HepG2 (cell line): ENCODE data around the gene HMX1. TPM values are rescaled to one million over a fixed set of nuclear protein-coding genes. Genes with fewer than 3 reads are reported as not detected.

Source experiments
- ATAC-seq: fragments of 200-7000 bp; cut with Tn5 transposase; 3 replicates; pipeline ENCODE4 v1.9.1; 2020; ENCODE audit warnings: mild to moderate bottlenecking, moderate library complexity
- BruUV-seq: library from RNA; stranded (reverse); fragments of 400-500 nt; replicated peaks from 2 replicates; lab custom pipeline; 2021; lab: Mats Ljungman, UMichigan
- CTCF ChIA-PET: fragments of 300-600 bp; formaldehyde crosslinking; extraction: SDS; loops from one replicate; lab custom pipeline; 2021; ENCODE audit warnings: low total read pairs, inconsistent platforms, low intra/inter-chr PET ratio; lab: Yijun Ruan, JAX
- POLR2A ChIA-PET: fragments of 350-600 bp; sonication (Branson Sonifier 250); formaldehyde crosslinking; loops from one replicate; lab custom pipeline; 2020; ENCODE audit warnings: antibody characterized with exemption, inconsistent platforms; lab: Yijun Ruan, JAX
- DNase-seq: peaks from one replicate; pipeline ENCODE4 v3.0.0-alpha.2; 2015; ENCODE audit warnings: low spot score
- FAIRE-seq: peaks from 3 replicates; lab custom pipeline; 2011; peaks lifted over from hg19 to GRCh38; lab: Jason Lieb, UNC
- H2AFZ ChIP-seq: one replicate; pipeline ENCODE4 v1.6.1; 2011; ENCODE audit warnings: low read length, inconsistent platforms
- H3K27ac ChIP-seq: fragments of 300-600 bp; 3 replicates; pipeline ENCODE4 v1.8.0; 2011; ENCODE audit warnings: mixed run types, mild to moderate bottlenecking, mixed read lengths, low read length, inconsistent platforms; ENCODE audit not compliant: insufficient read depth; ENCODE audit errors: extremely low read length
- H3K27me3 ChIP-seq, 2 experiments: fragments of 200-600 bp in 1 of 2; 2 replicates in 1 of 2; 3 replicates in 1 of 2; pipeline versions ENCODE4 v1.6.0 to v1.8.0; 2011; ENCODE audit warnings: low read length in 2 of 2, mild to moderate bottlenecking in 2 of 2, moderate library complexity in 2 of 2, inconsistent platforms in 1 of 2; ENCODE audit not compliant: insufficient read depth in 2 of 2, control insufficient read depth in 1 of 2
- H3K36me3 ChIP-seq, 2 experiments: fragments of 200-600 bp in 1 of 2; replicated peaks in 1 of 2; 2 replicates in 1 of 2; 3 replicates in 1 of 2; pipeline versions ENCODE4 v1.5.1 to v1.8.0; 2011; ENCODE audit warnings: low read length in 2 of 2, inconsistent platforms in 1 of 2; ENCODE audit not compliant: insufficient read depth in 2 of 2, control insufficient read depth in 1 of 2
- H3K4me1 ChIP-seq: 2 replicates; pipeline ENCODE4 v1.5.1; 2012; ENCODE audit warnings: low read length, inconsistent platforms; ENCODE audit not compliant: insufficient read depth
- H3K4me2 ChIP-seq: 2 replicates; pipeline ENCODE4 v1.6.0; 2011; ENCODE audit warnings: low read depth, low read length, inconsistent platforms
- H3K4me3 ChIP-seq, 3 experiments: fragments of 200-600 bp in 1 of 3; sonication (generic), shearing (Covaris generic) in 1 of 3; replicated peaks in 1 of 3; 2 replicates each; pipeline ENCODE4 v1.5.1; 2011 to 2016; ENCODE audit warnings: low read length in 3 of 3, inconsistent platforms in 2 of 3, low read depth in 2 of 3, mild to moderate bottlenecking in 2 of 3, control low read depth in 1 of 3, mixed read lengths in 1 of 3; ENCODE audit not compliant: insufficient read depth in 1 of 3
- H3K79me2 ChIP-seq: one replicate; pipeline ENCODE4 v1.6.1; 2011; ENCODE audit warnings: low read length, inconsistent platforms; ENCODE audit not compliant: insufficient read depth
- H3K9ac ChIP-seq: 2 replicates; pipeline ENCODE4 v1.6.0; 2011; ENCODE audit warnings: mild to moderate bottlenecking, low read depth, low read length, inconsistent platforms; ENCODE audit not compliant: insufficient read depth
- H3K9me3 ChIP-seq: 2 replicates; pipeline ENCODE4 v1.5.1; 2012; ENCODE audit warnings: mild to moderate bottlenecking, low read length
- H4K20me1 ChIP-seq: 2 replicates; pipeline ENCODE4 v1.6.0; 2011; ENCODE audit warnings: inconsistent platforms, mild to moderate bottlenecking, low read length, moderate library complexity; ENCODE audit not compliant: insufficient read depth
- ATF7 ChIP-seq, 2 experiments: fragments of 450-650 bp in 1 of 2; sonication (generic) in 1 of 2; formaldehyde crosslinking in 1 of 2; IDR thresholded peaks; 2 replicates each; pipeline versions ENCODE4 v1.4.0 to v1.6.1; 2016 to 2020; ENCODE audit warnings: antibody characterized with exemption in 1 of 2, mild to moderate bottlenecking in 1 of 2, missing genetic modification reagents in 1 of 2
- DPF2 ChIP-seq: sonication (generic); formaldehyde crosslinking; IDR thresholded peaks from 2 replicates; pipeline ENCODE4 v1.4.0; 2020; ENCODE audit warnings: mild to moderate bottlenecking, low read depth, missing genetic modification reagents, borderline replicate concordance
- FOXJ3 ChIP-seq: sonication (generic); formaldehyde crosslinking; IDR thresholded peaks from 2 replicates; pipeline ENCODE4 v1.4.0; 2020; ENCODE audit warnings: missing genetic modification reagents, mild to moderate bottlenecking, borderline replicate concordance
- MED13 ChIP-seq: sonication (generic); formaldehyde crosslinking; IDR thresholded peaks from 2 replicates; pipeline ENCODE4 v1.5.0; 2020; ENCODE audit warnings: missing genetic modification reagents
- MIER2 ChIP-seq: IDR thresholded peaks from 2 replicates; pipeline ENCODE4 v1.6.1; 2016; ENCODE audit warnings: missing biosample characterization, missing genetic modification reagents
- RERE ChIP-seq: IDR thresholded peaks from 2 replicates; pipeline ENCODE4 v1.6.1; 2016; ENCODE audit warnings: low read depth, missing genetic modification reagents, missing compliant biosample characterization
- SP140L ChIP-seq: sonication (generic); formaldehyde crosslinking; IDR thresholded peaks from 2 replicates; pipeline ENCODE4 v1.4.0; 2020; ENCODE audit warnings: missing genetic modification reagents, borderline replicate concordance
- THAP11 ChIP-seq: IDR thresholded peaks from 2 replicates; pipeline ENCODE4 v1.6.1; 2016; ENCODE audit warnings: missing biosample characterization, missing genetic modification reagents
- ZBTB1 ChIP-seq: sonication (generic); formaldehyde crosslinking; IDR thresholded peaks from 2 replicates; pipeline ENCODE4 v1.4.0; 2020; ENCODE audit warnings: missing genetic modification reagents, borderline replicate concordance
- ZKSCAN5 ChIP-seq: sonication (generic); formaldehyde crosslinking; IDR thresholded peaks from 2 replicates; pipeline ENCODE4 v1.5.1; 2020; ENCODE audit warnings: mild to moderate bottlenecking, missing genetic modification reagents
- ZNF615 ChIP-seq: sonication (generic); formaldehyde crosslinking; IDR thresholded peaks from 2 replicates; pipeline ENCODE4 v1.5.0; 2020; ENCODE audit warnings: mild to moderate bottlenecking, missing genetic modification reagents, borderline replicate concordance
- ZNF749 ChIP-seq: sonication (generic); formaldehyde crosslinking; IDR thresholded peaks from 2 replicates; pipeline ENCODE4 v1.8.0; 2022; ENCODE audit warnings: mild to moderate bottlenecking, missing genetic modification reagents, moderate library complexity, borderline replicate concordance
- WGBS: methylation state at CpG from one replicate; pipeline ENCODE4 v1.1.6; 2017; ENCODE audit warnings: low lambda C conversion rate; 5-methylcytosine and 5-hydroxymethylcytosine counted together
- in situ Hi-C: cut with HindIII; loops from 2 replicates; pipeline ENCODE4 v1.10.0; 2017; ENCODE audit warnings: low pct_unique_long_range_greater_than_20kb; ENCODE audit not compliant: extremely low pct_ligation_motif_present
- intact Hi-C: fragments of 100-400 bp; cut with micrococcal nuclease; formaldehyde crosslinking; loops from one replicate; pipeline ENCODE4 v1.10.0; 2022; ENCODE audit not compliant: unreplicated experiment
- polyA plus RNA-seq, 8 experiments: library from polyadenylated mRNA; depleted of rRNA in 3 of 8; stranded (reverse) in 7 of 8; unstranded in 1 of 8; fragments of >200 nt; fragmentation: Illumina TruSeq in 4 of 8; extraction: Trizol in 4 of 8; gene quantifications; 2 replicates each; pipeline versions ENCODE4 v1.2.1 to v1.2.3, GENCODE V29; 2011 to 2016; ENCODE audit warnings: low read depth in 4 of 8, missing spikeins in 1 of 8, mixed read lengths in 1 of 8; ENCODE audit not compliant: insufficient read depth in 1 of 8
- total RNA-seq, 5 experiments: library from RNA; depleted of rRNA; stranded (reverse); fragments of >200 nt; fragmentation: Illumina TruSeq; extraction: Trizol; gene quantifications; 2 replicates each; pipeline ENCODE4 v1.2.3, GENCODE V29; 2016; ENCODE audit warnings: low read depth in 1 of 5
- TF ChIP-seq, protein P1 (sequence below): sonication (generic); formaldehyde crosslinking; IDR thresholded peaks from 2 replicates; pipeline ENCODE4 v1.8.1; 2023; ENCODE audit warnings: missing genetic modification reagents, mild to moderate bottlenecking, borderline replicate concordance
- TF ChIP-seq, protein P2 (sequence below): sonication (generic); formaldehyde crosslinking; IDR thresholded peaks from 2 replicates; pipeline ENCODE4 v1.5.1; 2020; ENCODE audit warnings: mild to moderate bottlenecking, missing genetic modification reagents, moderate library complexity

The HMX1 gene
- total and polyA plus RNA-seq, 2 of the 13 experiments (the other 11 are each of a cell fraction or from before 2014, with no cell fraction given): not detected

DNA sequence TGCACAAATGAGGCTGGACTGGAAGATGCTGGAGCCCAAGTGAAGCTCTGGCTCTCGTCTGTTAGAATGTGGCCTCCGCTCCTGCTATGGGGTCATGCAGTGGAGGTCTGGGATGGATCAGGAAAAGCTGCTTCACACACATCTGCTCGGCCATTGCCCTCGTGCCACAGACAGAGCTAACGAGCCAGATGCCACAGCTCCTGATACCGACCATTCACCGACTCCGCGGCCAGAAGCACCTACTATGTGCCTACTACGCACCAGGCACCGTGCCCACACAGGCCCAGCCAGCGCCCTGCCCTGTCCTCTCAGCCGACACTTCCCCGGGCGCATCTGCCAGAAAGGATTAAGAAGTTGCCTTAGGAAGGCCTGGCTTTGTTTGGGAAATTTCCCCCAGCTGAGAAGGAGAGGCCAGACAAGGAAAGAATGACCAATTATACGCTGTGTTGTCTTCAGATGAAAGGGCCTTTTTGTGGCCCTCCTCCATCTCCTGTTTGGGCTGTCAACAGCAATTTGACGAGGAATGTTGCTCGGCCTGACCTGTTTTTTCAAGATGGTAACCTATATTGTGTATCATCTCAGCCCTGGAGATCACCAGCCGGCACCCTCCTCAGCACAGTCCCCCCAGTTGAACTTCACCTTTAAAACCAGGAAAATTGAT is 34.3 kb downstream of the HMX1 start:
- Histone ChIP-seq H3K4me3 (no peak overlapping the region), H3K27me3 (peaks cover 8 to 46% of the 10 kb centered on the region in 2 experiments; a peak in 4 of 5 replicates), H3K4me1 (no peaks in the 10 kb centered on the region), H3K27ac (no peak overlapping the region), H2AFZ (no peak overlapping the region), H3K9me3 (no peaks in the 10 kb centered on the region; the same call in 1 of the 2 replicates)
- intact Hi-C loops: no loop called here
- DNase-seq: no peak
- in situ Hi-C loops: no loop called here
- WGBS: 19% methylated on average over 10 of the region's 19 CpGs
- ATAC-seq: no peak
- no peak for FAIRE-seq
- ChIA-PET CTCF (no interaction called here), POLR2A (no interaction called here)
- no peak for TF ChIP-seq ZKSCAN5 (CRISPR knock-in tag)
- TF ChIP-seq RERE (CRISPR knock-in tag): no peak
- TF ChIP-seq ZBTB1 (CRISPR knock-in tag): no peak
- no peak for TF ChIP-seq MED13 (CRISPR knock-in tag)
- TF ChIP-seq, protein P1, sequence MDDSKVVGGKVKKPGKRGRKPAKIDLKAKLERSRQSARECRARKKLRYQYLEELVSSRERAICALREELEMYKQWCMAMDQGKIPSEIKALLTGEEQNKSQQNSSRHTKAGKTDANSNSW (CRISPR knock-in tag): no peak
- no peak for TF ChIP-seq FOXJ3 (CRISPR knock-in tag)
- TF ChIP-seq ZNF615: no peak
- no peak for TF ChIP-seq ZNF749 (CRISPR knock-in tag)
- no peak for TF ChIP-seq DPF2 (CRISPR knock-in tag)
- TF ChIP-seq ATF7 (IDR thresholded peaks at IDR 0.05): no peak
- TF ChIP-seq ATF7 (CRISPR knock-in tag; IDR thresholded peaks at IDR 0.05): no peak
- TF ChIP-seq THAP11 (CRISPR knock-in tag): no peak
- no peak for TF ChIP-seq MIER2 (CRISPR knock-in tag)
- TF ChIP-seq, protein P2, sequence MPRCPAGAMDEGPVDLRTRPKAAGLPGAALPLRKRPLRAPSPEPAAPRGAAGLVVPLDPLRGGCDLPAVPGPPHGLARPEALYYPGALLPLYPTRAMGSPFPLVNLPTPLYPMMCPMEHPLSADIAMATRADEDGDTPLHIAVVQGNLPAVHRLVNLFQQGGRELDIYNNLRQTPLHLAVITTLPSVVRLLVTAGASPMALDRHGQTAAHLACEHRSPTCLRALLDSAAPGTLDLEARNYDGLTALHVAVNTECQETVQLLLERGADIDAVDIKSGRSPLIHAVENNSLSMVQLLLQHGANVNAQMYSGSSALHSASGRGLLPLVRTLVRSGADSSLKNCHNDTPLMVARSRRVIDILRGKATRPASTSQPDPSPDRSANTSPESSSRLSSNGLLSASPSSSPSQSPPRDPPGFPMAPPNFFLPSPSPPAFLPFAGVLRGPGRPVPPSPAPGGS (CRISPR knock-in tag): no peak
- TF ChIP-seq SP140L (CRISPR knock-in tag): no peak
- TF ChIP-seq, all 625 proteins: peak for 0
- Histone ChIP-seq H3K79me2 (no peaks in the 10 kb centered on the region), H3K36me3 (no peaks in the 10 kb centered on the region), H3K9ac (no peak overlapping the region), H4K20me1 (no peaks in the 10 kb centered on the region), H3K4me2 (no peak overlapping the region)
- BruUV-seq: no TSS peak
